HG03280 (cell line): ENCODE results near the gene LPP.

Source experiments
- ATAC-seq: cut with Tn5 transposase; IDR thresholded peaks from one replicate; pipeline ENCODE4 v1.9.1; 2021; ENCODE audit warnings: mild to moderate bottlenecking, moderate library complexity; ENCODE audit not compliant: unreplicated experiment

The LPP gene

DNA sequence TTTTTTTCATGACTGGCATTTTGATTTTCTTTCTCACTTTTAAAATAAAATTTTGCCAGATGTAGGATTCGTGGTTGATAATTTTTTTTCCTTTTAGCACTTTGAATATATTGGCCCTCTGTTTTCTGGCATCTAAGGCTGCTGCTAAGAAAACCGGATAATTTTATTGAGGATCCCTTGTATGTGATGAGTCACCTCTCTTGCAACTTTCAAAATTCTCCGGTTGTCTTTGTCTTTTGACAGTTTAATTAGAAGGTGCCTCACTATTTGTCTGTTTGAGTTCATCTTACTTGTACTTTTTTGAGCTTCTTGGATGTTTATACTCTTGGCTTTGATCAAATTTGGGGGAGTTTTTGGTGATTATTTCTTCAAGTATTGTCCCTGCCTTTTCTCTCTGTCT lies 349.7 kb downstream of the LPP start:
- ATAC-seq = no peak

DNA sequence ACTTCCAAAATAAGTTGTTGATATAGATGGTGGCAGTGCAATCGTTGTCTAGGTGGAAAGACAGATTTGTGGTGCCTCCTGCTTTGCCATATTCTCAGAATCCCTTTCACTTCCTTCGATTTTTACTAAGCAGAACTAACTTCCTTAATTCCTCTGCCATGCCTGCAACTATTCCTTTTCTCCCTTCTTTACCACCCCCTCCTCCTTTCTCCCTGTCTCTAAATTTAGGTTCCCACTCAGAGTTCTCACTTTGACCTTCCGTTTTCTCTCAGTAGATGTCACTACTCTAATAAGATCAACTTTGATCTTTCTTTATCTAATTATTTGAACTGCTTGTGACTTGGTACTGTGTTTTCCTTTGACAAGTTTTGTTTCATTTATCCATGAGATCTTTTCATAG lies 351.2 kb downstream of the LPP start:
- ATAC-seq = no peak

DNA sequence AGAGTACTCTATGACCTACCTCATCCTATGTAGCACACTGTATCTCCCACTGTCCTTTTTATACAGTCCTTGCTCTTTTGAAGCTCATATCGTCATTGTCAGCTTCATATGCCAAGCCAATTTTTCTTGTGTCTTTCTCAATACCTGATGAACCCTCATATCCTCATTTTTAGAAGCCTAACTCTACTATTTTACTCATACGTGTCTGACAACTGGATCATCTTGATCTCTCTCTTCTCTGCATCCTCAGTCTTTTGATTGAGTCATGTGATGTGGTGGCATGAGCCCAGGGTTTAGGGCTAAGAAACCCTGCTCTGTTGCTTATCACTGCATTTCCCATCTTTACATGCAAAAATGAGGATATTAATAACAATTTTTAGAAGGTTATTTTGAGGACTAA lies 352.0 kb downstream of the LPP start:
- ATAC-seq = no peak

DNA sequence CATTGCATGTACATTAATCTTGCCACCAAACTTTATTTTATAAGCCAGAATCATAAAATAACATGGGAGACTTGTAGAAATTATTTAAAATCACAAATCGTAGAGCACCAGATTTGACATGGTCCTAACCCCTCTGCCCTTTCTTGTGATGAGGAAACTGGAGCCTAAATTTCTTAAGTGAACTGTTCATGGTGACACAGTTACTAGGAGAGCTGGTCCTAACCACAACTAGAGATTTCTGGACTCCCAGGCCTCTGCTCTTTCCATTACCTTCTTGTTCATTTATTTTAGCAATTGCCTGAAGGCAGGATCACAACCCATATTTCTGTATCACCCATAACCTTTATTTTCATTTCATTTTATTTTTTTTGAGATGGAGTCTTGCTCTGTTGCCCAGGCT lies 352.5 kb downstream of the LPP start:
- no peak for ATAC-seq

DNA sequence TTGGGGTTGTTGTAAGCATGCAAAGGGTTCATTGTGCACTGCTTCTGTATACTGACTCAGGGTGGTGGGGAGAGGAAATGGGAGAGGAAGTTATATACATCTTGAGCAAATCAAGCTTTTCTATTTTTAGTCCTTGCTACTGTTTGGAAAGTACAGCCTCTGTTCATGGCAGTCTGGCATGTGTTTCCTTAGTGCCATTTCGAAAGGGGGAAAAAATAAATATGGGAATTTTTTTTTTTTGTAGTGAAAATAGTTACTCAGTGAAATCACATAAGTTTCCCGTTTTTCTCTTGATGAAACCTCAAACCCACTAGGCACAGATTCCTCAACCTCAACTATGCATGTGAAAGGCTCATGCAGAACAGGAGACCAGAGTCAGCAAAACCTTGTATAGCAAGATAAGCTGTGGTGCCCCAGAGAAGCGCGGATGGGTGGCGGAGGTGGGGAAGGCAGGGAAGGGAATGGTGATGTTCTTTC lies 353.3 kb downstream of the LPP start:
- ATAC-seq = no peak

DNA sequence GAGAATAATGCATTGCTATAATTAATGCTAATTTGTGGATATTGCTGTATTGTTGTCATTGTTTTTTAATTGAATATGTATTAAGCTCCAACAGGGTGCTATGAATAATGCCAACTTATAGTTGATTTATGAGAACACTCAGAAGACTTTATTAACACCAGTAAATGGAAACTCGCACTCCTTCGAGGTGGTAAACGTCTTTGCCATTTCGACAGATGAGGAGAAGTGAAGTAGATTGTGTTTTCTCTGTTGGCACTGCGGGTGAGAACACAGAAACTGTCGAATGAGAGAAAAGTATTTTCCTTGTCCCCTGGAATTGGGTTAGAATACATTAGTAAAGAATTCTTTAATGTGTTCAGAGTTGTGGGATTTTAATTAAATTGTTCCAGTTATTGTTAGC lies 354.5 kb downstream of the LPP start:
- ATAC-seq = no peak

DNA sequence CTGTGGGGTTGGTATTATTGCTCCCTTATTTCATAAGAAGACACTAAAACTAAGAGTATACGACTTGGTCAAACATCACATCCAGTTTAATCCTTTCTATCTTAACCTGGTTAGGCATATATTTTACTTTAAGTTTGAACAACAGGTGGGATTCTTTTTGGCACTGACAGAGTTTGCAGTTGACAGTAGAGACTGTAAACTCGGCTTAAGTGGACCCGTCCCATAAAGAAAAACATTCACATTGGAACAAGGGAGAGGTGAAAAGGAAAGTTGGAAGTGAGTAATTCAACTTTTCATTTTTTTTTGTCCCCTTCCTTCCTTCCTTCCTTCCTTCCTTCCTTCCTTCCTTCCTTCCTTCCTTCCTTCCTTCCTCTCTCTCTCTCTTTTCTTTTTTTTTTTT lies 355.4 kb downstream of the LPP start:
- no peak for ATAC-seq

DNA sequence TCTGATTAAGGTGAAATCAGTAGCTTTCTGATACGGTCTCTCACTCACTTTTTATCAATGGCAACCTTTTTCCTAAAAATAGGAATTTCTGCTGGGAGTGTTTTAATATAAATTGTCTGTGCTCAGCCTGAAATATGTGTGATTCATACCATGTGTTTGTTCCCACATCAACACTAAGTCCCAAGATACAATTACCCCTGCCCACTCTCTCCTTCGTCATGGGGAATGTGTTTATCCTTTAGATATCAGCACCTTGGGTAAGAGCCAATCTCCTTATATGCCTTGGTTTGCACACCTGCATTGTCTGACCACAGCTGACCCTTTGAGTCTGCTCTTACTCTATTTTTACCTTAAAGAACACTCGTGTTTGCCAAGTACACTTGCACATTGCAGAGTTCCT lies 356.4 kb downstream of the LPP start:
- ATAC-seq = no peak

DNA sequence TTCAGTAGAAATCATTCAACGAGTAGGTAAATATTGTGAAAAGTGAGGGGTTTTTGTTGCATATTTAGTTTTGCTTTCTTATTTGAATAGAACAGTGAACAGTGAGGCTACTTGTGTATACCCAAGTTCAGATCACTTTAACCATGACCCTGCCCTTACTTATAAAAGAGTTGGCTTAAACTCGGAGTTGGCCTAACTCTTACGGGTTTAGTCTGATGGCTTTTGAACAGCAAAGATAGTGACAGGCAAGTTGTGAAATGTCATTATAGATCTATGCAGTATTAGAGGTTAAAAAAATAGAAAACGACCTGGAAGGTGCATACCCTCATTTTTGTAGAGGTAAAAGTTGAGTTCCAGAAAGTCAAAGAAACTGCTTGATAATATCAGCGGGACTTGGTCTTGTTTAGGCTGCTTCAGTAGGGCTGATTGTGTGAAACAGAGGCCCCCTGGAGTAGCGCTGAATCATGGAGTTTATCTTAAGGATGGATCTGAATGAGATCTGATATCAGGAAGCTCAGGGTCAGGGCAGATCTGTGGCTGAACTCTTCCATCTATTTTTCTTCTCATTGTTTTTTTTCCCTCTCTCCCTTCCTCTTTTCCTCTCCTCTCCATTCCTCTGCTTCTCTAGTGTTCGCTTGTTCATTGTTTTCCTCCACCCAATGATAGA lies 359.8 kb downstream of the LPP start:
- no peak for ATAC-seq

DNA sequence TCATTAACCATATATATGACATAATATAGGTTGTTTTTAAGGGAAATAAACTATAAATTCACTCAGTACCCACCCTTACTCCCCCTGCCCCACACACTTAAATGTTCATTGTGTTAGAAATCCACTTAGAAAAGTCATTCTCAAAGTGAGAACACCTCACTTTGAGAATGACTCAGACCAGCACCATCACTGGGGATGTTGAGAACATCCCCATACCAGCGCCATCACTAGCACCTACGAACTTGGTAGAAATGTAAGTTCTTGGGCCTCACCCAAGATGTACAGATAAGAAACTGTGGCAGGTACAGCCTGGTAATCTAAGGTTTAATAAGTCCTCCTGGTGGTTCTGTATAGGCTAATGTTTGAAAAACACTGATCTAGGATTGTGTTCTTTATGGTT lies 362.6 kb downstream of the LPP start:
- no peak for ATAC-seq

DNA sequence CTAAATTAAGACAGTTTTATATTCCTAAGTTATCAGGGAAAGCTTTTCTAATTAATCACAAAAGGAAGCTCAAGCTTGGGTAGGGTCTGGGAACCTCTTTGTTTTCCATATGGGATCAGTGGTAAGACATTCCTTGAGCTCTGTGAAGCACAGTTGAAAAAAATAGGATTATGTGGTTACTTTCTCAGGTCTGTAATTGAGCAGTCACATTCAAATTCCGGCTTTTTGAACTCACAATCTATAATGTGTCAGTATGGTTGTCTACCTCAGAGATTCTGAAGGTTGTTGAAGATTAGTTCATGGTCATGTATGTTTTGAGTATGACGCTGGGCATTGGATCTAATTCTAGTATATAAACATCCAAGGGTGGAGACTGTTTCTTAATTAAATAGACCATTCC lies 364.5 kb downstream of the LPP start:
- no peak for ATAC-seq

DNA sequence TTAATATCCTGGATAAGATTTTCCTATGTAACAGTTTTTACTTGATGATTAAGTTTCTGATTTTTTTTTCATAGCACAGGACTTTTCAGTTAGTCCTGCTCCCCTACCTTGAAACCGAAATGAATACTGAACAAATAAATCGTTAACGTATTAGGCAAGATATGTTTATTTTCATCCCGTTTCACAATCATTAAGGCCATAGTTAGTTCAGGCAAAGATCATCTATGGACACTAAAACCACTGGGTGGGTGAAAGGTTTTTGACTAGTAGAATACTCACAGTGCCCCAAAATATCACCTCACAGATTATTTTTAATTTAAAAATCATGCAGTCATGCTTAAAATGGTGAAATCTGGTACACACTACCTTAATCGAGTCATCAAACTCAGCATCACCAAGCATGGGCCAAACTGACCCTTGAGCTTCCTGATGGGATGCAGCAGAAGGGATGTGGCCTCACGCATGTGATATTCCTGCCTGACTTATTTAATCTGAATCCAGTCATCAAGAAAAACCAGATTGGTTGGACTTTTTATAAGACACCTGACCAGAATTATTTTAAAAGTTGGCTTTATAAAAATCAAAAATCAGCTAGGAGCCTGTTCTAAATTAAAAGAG lies 365.0 kb downstream of the LPP start:
- ATAC-seq = no peak

DNA sequence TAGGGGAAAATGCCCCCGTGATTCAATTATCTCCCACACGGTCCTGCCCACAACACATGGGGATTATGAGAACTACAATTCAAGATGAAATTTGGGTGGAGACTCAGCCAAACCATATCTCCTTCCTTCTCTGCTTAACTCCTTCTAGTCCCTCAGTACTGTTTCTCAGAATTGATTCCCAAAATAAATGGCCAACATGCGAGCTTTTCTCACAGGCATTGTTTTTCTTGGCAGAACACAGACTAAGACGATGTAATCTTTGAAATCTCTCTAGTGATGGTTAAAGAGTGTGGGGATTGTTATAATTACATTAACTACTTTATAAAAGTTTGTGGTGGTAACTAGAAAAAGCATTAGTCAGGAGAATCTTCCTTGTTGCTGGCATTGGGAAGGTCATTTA lies 366.5 kb downstream of the LPP start:
- ATAC-seq = no peak

DNA sequence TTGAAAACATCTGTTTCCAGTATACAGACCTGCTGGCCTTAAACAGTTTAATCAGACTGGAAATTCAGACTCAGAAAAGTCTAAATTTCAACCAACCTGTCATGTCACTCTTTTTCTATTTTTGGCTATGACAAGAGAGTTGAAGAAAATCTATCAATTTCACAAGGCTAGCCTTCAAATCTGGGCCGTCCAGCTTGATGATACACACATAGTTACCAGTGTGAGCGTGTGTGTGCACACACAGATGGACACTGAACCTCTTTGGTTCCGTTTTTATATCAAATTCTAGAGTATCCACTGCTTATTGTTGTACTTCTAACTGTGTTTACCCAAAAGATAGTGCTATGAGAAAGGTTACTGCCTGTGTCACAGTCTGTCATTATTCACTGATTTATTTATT lies 368.2 kb downstream of the LPP start:
- no peak for ATAC-seq

DNA sequence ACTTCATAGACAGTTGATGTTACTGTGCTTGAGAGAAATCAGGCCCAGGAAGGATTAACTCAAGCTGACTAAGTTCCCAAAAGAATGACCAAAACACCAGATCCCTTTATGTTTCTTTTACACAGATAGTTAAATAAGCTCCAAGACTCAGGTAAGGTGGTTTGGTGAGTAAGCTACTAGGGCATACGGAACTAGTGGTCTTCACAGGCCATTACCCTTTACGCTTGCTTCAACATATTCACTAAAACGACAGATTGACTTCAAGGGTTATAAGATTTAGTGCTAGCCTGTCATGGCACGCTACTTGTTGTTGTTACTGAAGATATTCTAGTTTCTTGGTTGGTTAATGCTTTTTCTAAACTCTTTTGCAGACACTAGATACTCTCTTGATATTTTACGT lies 369.3 kb downstream of the LPP start:
- no peak for ATAC-seq

DNA sequence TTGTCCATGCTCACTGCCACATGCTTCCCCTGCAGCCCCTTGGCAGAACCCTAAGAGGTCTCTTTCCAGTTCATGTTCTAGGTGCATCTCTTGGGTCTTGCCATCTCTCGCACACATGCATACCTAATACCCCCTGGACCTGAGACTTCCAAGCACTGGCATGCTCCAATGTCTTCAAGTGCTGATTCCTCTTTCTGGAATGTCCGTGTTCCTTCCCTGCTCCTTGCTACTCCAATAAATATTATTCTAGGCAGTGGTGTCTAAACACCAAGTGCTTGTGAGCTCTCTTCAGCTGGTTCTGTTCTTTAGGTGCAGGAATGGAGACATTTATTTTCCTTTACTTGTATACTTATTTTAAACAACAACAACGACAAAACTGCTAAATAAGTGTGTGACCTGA lies 370.1 kb downstream of the LPP start:
- no peak for ATAC-seq

DNA sequence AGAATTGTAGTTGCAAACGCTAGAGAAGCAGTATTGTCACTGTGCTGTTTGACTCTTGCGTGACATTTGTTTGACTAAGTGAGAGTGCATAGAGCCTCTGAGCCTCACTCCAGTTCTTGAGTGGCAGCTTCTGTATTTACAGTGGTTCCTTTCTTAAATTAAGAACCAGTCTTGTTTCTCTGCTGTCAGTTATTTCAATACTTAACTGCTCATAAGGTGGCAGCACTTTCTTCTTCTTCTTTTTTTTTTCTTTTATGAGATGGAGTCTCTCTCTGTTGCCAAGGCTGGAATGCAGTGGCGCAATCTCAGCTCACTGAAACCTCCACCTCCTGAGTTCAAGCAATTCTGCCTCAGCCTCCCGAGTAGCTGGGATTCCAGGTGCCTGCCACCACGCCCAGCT lies 372.1 kb downstream of the LPP start:
- ATAC-seq = no peak

DNA sequence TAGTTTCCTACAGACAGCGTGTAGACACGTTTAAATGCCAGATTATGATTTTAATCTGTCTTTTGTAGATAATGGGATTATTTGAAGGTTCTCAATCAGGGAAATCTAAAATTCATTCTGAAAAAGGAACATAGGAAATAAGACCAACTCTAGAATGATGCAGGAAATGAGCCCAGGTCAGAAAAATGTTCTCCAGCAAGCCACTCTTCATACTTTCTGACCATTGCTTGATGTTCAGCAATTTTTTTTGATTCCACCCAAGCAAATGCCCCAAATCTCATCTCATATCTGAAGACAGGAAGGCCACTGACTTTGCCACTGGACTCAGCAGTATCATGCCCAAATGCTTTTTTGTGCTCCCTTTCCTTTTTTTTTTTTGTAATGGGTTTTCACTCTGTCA lies 373.4 kb downstream of the LPP start:
- no peak for ATAC-seq

DNA sequence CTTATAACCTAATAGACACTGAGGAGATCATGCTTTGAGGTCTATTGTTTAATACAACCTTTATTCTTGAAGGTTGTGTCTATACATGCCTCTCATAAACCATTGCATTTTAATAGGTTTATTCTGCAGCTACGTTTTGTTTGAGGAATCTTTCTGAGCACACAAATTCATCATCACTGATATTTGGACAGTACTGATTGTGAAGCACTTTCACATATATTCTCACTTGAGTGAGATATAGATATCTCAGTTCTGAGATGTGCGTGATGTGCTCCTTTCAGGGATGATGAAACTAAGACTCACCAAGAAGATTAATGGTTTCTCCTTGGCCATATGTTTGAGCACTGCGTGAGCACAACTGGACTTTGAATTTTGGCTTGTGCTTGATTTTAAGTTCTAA lies 374.4 kb downstream of the LPP start:
- ATAC-seq = no peak

DNA sequence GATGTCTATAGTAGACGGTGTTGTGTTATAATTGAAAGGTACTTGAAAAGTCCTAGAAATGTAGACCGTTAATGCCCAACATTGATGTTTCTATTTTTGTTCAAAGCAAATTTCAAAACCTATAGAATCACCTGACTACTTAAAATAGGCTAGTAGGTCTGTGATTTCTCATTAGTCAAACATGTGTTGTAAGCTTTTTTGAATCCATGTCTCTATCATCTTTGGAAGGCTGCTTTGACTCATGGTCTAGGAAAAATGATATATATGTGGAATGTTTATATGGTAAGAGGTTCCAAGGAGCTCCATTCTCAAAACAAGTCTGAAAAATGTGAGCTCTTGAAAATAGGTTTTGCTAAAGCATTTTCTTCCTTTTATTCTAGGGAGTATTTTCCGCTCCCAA lies 375.3 kb downstream of the LPP start:
- no peak for ATAC-seq

DNA sequence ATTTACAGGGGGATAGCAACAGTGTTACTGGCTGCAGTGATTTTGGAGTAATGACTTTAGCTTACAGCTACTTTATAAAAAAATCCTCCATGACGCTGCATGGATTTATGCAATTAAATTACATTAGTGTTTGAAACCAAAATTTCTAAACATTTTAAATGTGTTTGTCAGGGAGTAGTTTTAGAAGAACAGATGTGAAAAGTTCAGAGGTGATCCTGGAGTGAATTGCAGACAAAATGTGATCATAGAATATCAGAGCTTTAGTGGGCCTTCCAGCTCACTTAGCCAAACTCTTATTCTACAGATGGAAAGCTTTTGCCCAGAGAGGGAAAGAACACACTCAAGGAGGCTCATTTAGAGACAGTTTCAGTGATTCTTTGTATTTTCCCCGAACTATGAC lies 376.3 kb downstream of the LPP start:
- ATAC-seq = no peak

DNA sequence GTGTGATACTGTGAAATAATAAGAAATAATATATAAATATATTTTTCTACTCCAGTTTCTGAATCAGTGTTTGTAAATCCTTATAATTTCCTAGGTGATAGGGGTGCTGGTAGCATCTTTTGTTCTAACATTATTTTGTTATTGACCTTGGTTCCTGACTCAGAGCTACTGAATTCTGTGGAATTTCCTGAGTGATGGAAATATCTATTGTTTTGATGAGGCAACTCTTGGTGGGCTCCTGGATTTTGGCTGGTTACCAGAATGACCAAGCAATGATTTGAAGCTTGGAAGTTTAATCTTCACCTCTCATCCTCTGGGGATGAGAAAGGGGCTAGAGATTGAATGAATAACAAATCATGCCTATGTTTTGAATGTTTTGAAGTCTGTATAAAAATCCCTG lies 377.3 kb downstream of the LPP start:
- no peak for ATAC-seq

DNA sequence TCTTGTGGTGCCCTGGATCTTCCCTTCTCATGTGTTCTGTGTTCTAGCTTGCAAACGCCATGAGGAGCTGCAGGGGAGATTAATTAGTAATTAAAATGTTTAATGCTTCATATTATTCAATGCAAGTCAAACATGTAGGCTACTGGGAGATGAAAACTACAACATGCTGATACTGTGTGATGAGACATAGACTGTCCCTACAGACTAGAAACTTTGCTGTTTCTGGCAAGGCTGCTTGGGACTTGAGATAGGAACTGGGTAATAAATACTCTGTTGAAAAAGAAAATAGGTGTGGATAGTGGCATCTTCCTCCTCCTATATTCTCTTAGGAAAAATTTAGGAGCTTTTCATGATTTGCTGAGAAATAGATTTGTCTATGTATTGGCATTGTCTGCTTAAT lies 379.2 kb downstream of the LPP start:
- ATAC-seq = no peak
